ENCODE data around the gene NUP205. TPM values are rescaled to one million over a fixed set of nuclear protein-coding genes. Genes with fewer than 3 reads are reported as not detected.

The NUP205 gene
- total and polyA plus RNA-seq, 9 donors, result 19.5 to 51.5 (median 38.7) TPM

GRCh38 chr7:135648235-135648634, 90.5 kb downstream of the NUP205 start:
- no peaks in the 10 kb centered on the region for H3K9me3 ChIP-seq
- WGBS, 3 donors, result 84 to 93% (median 92%) methylated on average over 7 of the region's 7 CpGs
- H3K27ac ChIP-seq, result no peak overlapping the region
- H3K4me1 ChIP-seq (ENCODE audit: insufficient read depth), result no peaks in the 10 kb centered on the region
- intact Hi-C loops (cut with DNase I), result loop anchor here in 2 of 4 donors (10.0 kb wide), 1 partner anchor 363 kb away; no protein-coding TSS in a partner anchor
- no peaks in the 10 kb centered on the region for H3K27me3 ChIP-seq
- no peak for DNase-seq
- TF ChIP-seq CTCF (IDR thresholded peaks at IDR 0.05), result no peak
- TF ChIP-seq POLR2A (IDR thresholded peaks at IDR 0.05), result no peak
- no peak for TF ChIP-seq EP300 (IDR thresholded peaks at IDR 0.05)
- no peak overlapping the region for H3K4me3 ChIP-seq
- no peaks in the 10 kb centered on the region for H3K36me3 ChIP-seq

- Histone ChIP-seq H3K36me3 (no peaks in the 10 kb centered on the region), H3K4me1 (ENCODE audit: insufficient read depth) (no peaks in the 10 kb centered on the region), H3K9me3 (no peaks in the 10 kb centered on the region), H3K27me3 (no peaks in the 10 kb centered on the region), H3K4me3 (no peak overlapping the region), H3K27ac (no peak overlapping the region)
- WGBS, 3 donors, result 79 to 83% (median 83%) methylated on average over 15 of the region's 15 CpGs
- intact Hi-C loops (cut with DNase I), result no loop called here
- TF ChIP-seq EP300 (IDR thresholded peaks at IDR 0.05) (no peak), POLR2A (IDR thresholded peaks at IDR 0.05) (no peak), CTCF (IDR thresholded peaks at IDR 0.05) (no peak)
- no peak for DNase-seq
Measured at GRCh38 chr7:135650831-135651573, 93.3 kb downstream of the NUP205 start.

GRCh38 chr7:135653340-135654080, 95.8 kb downstream of the NUP205 start:
- no peak for TF ChIP-seq EP300 (IDR thresholded peaks at IDR 0.05)
- no peak for TF ChIP-seq POLR2A (IDR thresholded peaks at IDR 0.05)
- no peak for TF ChIP-seq CTCF (IDR thresholded peaks at IDR 0.05)
- WGBS, 3 donors, result 74 to 81% (median 77%) methylated on average over 12 of the region's 12 CpGs
- intact Hi-C loops (cut with DNase I), result no loop called here
- H3K9me3 ChIP-seq, result no peaks in the 10 kb centered on the region
- H3K4me1 ChIP-seq (ENCODE audit: insufficient read depth), result no peaks in the 10 kb centered on the region
- no peak overlapping the region for H3K4me3 ChIP-seq
- no peaks in the 10 kb centered on the region for H3K27me3 ChIP-seq
- no peak for DNase-seq
- no peak overlapping the region for H3K27ac ChIP-seq
- H3K36me3 ChIP-seq, result no peaks in the 10 kb centered on the region

- Histone ChIP-seq H3K36me3 (no peaks in the 10 kb centered on the region), H3K9me3 (no peaks in the 10 kb centered on the region), H3K27me3 (no peaks in the 10 kb centered on the region), H3K4me3 (no peak overlapping the region), H3K4me1 (ENCODE audit: insufficient read depth) (peaks cover 3% of the 10 kb centered on the region), H3K27ac (no peak overlapping the region)
- WGBS, 3 donors, result 84 to 93% (median 90%) methylated on average over 5 of the region's 5 CpGs
- no peak for TF ChIP-seq EP300 (IDR thresholded peaks at IDR 0.05)
- no peak for TF ChIP-seq POLR2A (IDR thresholded peaks at IDR 0.05)
- no peak for TF ChIP-seq CTCF (IDR thresholded peaks at IDR 0.05)
- intact Hi-C loops (cut with DNase I), result no loop called here
- no peak for DNase-seq
Measured at GRCh38 chr7:135658564-135658963, 100.8 kb downstream of the NUP205 start.
